ENCODE data around the gene TBCD.
A peak's percentile ranks its signal among the peaks of the same experiment; 100 is the strongest.

TBCD gene

GRCh38 chr17:82876602-82877379, 124.9 kb downstream of the TBCD start (continued):
- TF ChIP-seq, protein P1, sequence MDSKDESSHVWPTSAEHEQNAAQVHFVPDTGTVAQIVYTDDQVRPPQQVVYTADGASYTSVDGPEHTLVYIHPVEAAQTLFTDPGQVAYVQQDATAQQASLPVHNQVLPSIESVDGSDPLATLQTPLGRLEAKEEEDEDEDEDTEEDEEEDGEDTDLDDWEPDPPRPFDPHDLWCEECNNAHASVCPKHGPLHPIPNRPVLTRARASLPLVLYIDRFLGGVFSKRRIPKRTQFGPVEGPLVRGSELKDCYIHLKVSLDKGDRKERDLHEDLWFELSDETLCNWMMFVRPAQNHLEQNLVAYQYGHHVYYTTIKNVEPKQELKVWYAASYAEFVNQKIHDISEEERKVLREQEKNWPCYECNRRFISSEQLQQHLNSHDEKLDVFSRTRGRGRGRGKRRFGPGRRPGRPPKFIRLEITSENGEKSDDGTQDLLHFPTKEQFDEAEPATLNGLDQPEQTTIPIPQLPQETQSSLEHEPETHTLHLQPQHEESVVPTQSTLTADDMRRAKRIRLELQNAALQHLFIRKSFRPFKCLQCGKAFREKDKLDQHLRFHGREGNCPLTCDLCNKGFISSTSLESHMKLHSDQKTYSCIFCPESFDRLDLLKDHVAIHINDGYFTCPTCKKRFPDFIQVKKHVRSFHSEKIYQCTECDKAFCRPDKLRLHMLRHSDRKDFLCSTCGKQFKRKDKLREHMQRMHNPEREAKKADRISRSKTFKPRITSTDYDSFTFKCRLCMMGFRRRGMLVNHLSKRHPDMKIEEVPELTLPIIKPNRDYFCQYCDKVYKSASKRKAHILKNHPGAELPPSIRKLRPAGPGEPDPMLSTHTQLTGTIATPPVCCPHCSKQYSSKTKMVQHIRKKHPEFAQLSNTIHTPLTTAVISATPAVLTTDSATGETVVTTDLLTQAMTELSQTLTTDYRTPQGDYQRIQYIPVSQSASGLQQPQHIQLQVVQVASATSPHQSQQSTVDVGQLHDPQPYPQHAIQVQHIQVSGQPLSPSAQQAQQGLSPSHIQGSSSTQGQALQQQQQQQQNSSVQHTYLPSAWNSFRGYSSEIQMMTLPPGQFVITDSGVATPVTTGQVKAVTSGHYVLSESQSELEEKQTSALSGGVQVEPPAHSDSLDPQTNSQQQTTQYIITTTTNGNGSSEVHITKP (tag by site-specific recombination; IDR thresholded peaks at IDR 0.05), result no peak
- TF ChIP-seq CTCF (tag by site-specific recombination; IDR thresholded peaks at IDR 0.05), result peak; percentile 43; the same call in 1 of the 2 replicates
- TF ChIP-seq, protein P2, sequence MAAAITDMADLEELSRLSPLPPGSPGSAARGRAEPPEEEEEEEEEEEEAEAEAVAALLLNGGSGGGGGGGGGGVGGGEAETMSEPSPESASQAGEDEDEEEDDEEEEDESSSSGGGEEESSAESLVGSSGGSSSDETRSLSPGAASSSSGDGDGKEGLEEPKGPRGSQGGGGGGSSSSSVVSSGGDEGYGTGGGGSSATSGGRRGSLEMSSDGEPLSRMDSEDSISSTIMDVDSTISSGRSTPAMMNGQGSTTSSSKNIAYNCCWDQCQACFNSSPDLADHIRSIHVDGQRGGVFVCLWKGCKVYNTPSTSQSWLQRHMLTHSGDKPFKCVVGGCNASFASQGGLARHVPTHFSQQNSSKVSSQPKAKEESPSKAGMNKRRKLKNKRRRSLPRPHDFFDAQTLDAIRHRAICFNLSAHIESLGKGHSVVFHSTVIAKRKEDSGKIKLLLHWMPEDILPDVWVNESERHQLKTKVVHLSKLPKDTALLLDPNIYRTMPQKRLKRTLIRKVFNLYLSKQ (tag by site-specific recombination; IDR thresholded peaks at IDR 0.05; ENCODE audit: borderline replicate concordance), result no peak
- no peak for TF ChIP-seq ZNF544 (tag by site-specific recombination; IDR thresholded peaks at IDR 0.05)
- TF ChIP-seq ZNF626 (tag by site-specific recombination; IDR thresholded peaks at IDR 0.05), result no peak
- no peak for TF ChIP-seq ZNF423 (tag by site-specific recombination; IDR thresholded peaks at IDR 0.05)
- TF ChIP-seq KLF8 (tag by site-specific recombination; IDR thresholded peaks at IDR 0.05), result no peak
- no peak for TF ChIP-seq ZNF157 (tag by site-specific recombination; IDR thresholded peaks at IDR 0.05)
- TF ChIP-seq ZNF184 (tag by site-specific recombination; IDR thresholded peaks at IDR 0.05), result no peak
- no peak for TF ChIP-seq REPIN1 (tag by site-specific recombination; IDR thresholded peaks at IDR 0.05; ENCODE audit: low read depth)
- TF ChIP-seq OVOL3 (tag by site-specific recombination; IDR thresholded peaks at IDR 0.05), result no peak
- TF ChIP-seq ZXDB (tag by site-specific recombination; IDR thresholded peaks at IDR 0.05), result no peak
- no peak for TF ChIP-seq ZNF529 (tag by site-specific recombination; IDR thresholded peaks at IDR 0.05; ENCODE audit: insufficient replicate concordance)
- no peak for TF ChIP-seq KLF17 (tag by site-specific recombination; IDR thresholded peaks at IDR 0.05)
- no peak for TF ChIP-seq ZNF521 (tag by site-specific recombination; IDR thresholded peaks at IDR 0.05)
- no peak for TF ChIP-seq ZNF148 (tag by site-specific recombination; IDR thresholded peaks at IDR 0.05; ENCODE audit: borderline replicate concordance)
- no peak for TF ChIP-seq ZNF830 (tag by site-specific recombination; IDR thresholded peaks at IDR 0.05; ENCODE audit: low read depth)
- TF ChIP-seq ZNF416 (tag by site-specific recombination; IDR thresholded peaks at IDR 0.05), result no peak
- no peak for TF ChIP-seq ZNF558 (tag by site-specific recombination; IDR thresholded peaks at IDR 0.05)
- TF ChIP-seq ZBTB20 (tag by site-specific recombination; IDR thresholded peaks at IDR 0.05), result peak; percentile 56; the same call in 1 of the 2 replicates
- TF ChIP-seq ZNF843 (tag by site-specific recombination; IDR thresholded peaks at IDR 0.05), result no peak
- TF ChIP-seq ZNF658 (tag by site-specific recombination; IDR thresholded peaks at IDR 0.05), result no peak
- TF ChIP-seq KLF10 (tag by site-specific recombination; IDR thresholded peaks at IDR 0.05), result no peak
- no peak for TF ChIP-seq ZNF768 (tag by site-specific recombination; IDR thresholded peaks at IDR 0.05)
- TF ChIP-seq ZNF624 (tag by site-specific recombination; IDR thresholded peaks at IDR 0.05), result no peak
- no peak for TF ChIP-seq ZNF155 (tag by site-specific recombination; IDR thresholded peaks at IDR 0.05)
- TF ChIP-seq ZNF112 (tag by site-specific recombination; IDR thresholded peaks at IDR 0.05), result no peak
- no peak for TF ChIP-seq SP2 (tag by site-specific recombination; IDR thresholded peaks at IDR 0.05)
- no peak for TF ChIP-seq ZBTB1 (tag by site-specific recombination; IDR thresholded peaks at IDR 0.05)
- TF ChIP-seq ZNF426 (tag by site-specific recombination; IDR thresholded peaks at IDR 0.05), result no peak
- TF ChIP-seq ZNF837 (tag by site-specific recombination; IDR thresholded peaks at IDR 0.05), result no peak
- TF ChIP-seq YY2 (tag by site-specific recombination; IDR thresholded peaks at IDR 0.05), result no peak

Data from HEK293 (cell line).